Retina (tissue), 1 donor: Measurements from ENCODE around the gene DNAAF3.

Experiments
- DNase-seq: peaks from one replicate; pipeline ENCODE4 v3.0.0-alpha.2; 2016

Gene DNAAF3

GRCh38 chr19:55115446-55116065 lies 50.9 kb downstream of the DNAAF3 start:
- DNase-seq: no peak

- DNase-seq: no peak
Observed at GRCh38 chr19:55114566-55115145, 51.8 kb downstream of the DNAAF3 start.

DNA sequence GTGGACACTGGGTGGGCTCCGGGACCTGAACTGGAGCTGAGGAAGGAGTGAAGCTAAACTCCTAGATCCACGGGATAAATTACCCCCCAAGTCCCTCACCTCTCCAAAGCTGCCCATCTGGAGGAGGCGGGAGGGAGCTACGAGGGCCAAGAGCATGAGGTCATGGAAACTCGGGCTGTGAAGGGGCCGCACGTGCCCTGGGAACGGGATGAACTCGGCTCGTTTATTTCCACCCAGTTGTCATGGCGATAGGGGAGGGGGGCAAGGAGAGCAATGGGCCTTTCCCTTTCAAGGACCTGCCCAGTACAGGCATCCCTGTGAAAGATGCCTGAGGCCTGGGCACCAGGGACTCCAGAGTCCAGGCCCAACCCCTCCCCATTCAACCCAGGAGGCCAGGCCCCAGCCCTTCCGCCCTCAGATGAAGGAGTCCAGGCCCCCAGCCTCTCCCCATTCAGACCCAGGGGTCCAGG lies 52.8 kb downstream of the DNAAF3 start:
- peak; percentile 76 for DNase-seq

DNA sequence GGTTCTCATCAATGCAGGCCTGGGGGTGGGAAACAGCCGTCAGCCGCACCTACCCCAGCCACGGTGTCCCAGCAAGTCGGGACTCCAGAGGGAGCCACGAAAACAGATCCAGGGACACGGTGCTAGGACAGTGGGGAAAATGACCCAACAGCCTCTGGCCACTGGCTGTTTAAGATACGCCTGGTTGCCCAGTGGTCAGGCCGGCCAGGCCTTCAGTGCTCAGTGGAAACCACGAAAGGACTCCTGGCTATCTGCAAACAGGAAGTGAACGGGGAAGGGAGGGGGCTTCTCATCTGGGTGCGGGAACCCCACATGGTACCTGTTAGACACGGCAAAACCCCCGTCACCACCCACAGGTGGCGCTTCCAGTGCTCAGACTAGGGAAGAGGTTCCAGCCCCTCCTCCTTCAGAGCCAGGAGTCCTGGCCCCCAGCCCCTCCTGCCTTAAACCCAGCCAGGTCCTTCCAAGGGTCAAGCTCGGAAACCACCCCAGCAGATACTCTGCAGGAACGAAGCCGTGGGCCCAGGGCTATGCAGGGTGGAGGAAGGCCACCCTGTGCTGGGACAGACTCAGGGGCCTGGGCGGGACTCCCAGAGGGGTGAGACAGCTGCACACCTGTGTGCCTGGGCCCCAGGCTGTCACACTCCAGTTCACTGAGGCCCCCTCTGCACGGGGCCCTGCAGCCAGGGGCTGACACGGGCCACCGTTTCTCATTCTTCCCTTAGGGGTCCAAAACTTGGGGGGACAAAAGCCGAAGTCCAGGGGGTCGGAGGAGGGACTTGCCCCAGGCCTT lies 53.4 kb downstream of the DNAAF3 start:
- DNase-seq: no peak

DNA sequence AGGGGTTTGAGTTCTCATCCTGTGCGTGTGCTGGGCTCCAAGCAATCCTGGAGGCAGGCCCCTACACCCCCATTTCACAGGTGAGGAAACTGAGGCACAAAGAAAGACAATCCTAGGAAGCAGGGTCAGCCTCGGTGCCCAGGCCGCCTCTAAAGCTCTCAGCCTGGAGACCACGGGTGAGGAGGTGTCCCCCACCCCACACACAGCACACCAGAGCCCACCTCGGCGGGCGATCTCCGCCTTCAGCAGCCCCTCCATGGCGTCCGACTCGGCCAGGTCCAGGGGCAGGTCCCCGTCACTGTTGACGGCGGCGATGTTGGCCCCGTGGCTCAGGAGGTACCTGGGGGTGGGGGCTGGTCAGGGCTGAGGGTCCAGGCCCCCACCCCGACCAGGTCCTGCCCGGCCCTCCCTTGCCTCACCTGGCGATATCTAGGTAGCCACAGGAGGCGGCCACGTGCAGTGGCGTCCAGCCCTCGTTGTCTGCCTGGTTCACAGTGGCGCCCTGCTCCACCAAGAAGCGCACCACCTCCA lies 54.1 kb downstream of the DNAAF3 start:
- no peak for DNase-seq

DNA sequence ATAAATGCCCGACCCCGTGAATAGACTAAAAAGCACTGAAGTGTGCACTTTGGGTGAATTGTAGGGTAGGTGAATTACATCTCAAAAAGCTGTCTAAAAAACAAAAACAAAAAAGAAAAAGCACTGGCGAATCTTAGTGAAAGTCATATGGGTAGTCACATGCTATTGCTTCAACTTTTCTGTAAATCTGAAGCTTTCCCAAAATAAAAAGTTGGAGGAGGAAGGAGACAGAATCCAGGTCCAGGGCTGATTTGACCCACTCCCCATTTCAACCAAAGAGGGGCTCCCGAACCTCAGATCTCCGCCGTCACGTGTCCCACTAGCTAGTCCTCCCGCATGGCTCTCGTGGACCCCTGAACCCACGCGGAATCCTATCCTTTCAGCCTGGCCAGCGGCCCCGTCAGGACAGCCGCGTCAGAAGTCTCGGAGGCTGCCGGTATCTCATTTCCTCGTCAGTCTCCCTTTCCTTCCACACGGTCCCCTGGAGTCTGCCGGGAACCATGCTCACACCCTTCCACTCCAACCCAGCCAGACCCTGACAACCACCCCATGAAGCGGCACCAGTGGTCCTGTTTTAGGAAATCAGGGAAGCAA lies 55.1 kb downstream of the DNAAF3 start:
- DNase-seq: no peak

DNA sequence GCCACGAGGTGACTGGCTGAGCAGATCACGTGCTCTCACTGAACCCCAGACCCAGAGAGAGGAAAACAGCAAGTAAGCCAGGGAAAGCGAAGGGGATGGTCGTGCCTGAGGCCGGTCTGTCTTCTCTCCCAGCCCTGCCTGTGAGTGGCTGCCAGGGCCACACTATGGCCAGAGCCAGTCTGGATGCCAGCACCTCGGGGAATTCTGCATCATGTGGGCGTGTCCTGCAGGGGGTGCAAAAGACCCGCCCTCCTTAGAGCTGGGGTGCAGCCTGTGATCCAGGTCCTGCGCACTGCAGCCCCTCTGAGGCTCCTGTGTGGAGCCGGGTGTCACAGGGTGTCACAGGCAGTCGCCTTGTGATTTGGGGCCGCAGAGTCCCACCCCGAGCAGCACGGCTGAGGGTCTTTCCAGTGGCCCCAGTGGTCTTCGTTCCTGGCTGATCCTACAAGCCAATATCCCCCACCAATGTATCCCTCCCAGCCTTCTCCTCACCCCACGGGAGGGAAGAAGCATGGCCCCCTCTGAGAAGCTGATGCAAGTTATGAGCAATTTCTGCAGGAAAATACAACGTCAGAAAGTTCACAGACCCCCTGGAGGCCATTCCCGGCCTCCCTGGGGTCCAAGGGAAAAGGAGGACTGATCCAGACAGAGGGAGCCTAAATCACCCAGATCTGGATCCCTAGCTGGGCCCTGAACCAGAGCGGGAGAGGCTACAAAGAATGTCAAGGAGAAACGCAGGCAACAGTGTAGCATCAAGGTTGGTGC lies 56.7 kb downstream of the DNAAF3 start:
- no peak for DNase-seq
